SK-N-SH (cell line): ENCODE measurements around the gene CDKN2B-AS1.

ENCODE experiments used
- EP300 ChIP-seq, 2 experiments: IDR thresholded peaks; 2 replicates each; pipeline versions ENCODE4 v1.4.0 to v1.6.1; 2012; ENCODE audit warnings: borderline replicate concordance in 1 of 2, low read depth in 1 of 2, low read length in 1 of 2
- FOSL2 ChIP-seq: IDR thresholded peaks from 2 replicates; pipeline ENCODE4 v1.4.0; 2012; ENCODE audit warnings: low read depth, mild to moderate bottlenecking, moderate library complexity, borderline replicate concordance
- FOXJ3 ChIP-seq: sonication (generic); formaldehyde crosslinking; IDR thresholded peaks from 2 replicates; pipeline ENCODE4 v1.5.1; 2020; ENCODE audit warnings: mild to moderate bottlenecking, missing genetic modification reagents
- JUND ChIP-seq: IDR thresholded peaks from 2 replicates; pipeline ENCODE4 v1.4.0; 2012
- NFIC ChIP-seq: IDR thresholded peaks from 2 replicates; pipeline ENCODE4 v1.4.0; 2012; ENCODE audit warnings: borderline replicate concordance
- RFX5 ChIP-seq: IDR thresholded peaks from 2 replicates; pipeline ENCODE4 v1.6.1; 2012; ENCODE audit warnings: mild to moderate bottlenecking, improper control_type of control experiment, low read length
- RXRA ChIP-seq: IDR thresholded peaks from 2 replicates; pipeline ENCODE4 v1.4.0; 2012; ENCODE audit warnings: low read depth, mild to moderate bottlenecking, borderline replicate concordance
- SIN3A ChIP-seq: IDR thresholded peaks from 2 replicates; pipeline ENCODE4 v1.6.1; 2012; ENCODE audit warnings: low read depth, mild to moderate bottlenecking, low read length, moderate library complexity, borderline replicate concordance
- TAF1 ChIP-seq: IDR thresholded peaks from 2 replicates; pipeline ENCODE4 v1.6.1; 2012; ENCODE audit warnings: low read depth, mild to moderate bottlenecking, low read length, moderate library complexity, borderline replicate concordance
- TF ChIP-seq, protein P1 (sequence below): fragments of 200-600 bp; sonication (generic); IDR thresholded peaks from 2 replicates; pipeline ENCODE4 v1.6.1; 2017; ENCODE audit warnings: antibody characterized with exemption, mild to moderate bottlenecking, moderate library complexity
- TF ChIP-seq, protein P2 (sequence below): IDR thresholded peaks from 2 replicates; pipeline ENCODE4; 2012
- TF ChIP-seq, protein P3 (sequence below): IDR thresholded peaks from 2 replicates; pipeline ENCODE4 v1.4.0; 2012; ENCODE audit warnings: low read depth, borderline replicate concordance
- TF ChIP-seq, protein P4 (sequence below): IDR thresholded peaks from 2 replicates; pipeline ENCODE4 v1.6.1; 2012; ENCODE audit warnings: mild to moderate bottlenecking, low read depth, low read length, moderate library complexity

DNA sequence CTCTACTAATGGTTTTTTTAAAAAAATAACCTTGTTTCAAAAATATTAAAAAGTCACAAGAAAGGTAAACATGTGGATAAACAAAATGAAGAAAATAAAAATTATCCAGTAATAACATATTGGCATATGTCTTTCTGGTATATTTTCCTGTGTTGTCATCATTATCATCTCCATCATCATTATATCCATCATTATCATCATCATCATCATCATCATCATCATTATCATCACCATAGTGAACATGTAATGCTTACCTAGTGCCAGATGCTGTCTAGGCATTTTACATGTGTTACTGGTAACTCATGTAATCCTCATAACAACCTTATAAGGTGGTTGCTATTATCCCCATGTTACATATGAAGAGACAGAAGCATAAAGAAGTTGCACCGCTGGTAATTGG is 126.0 kb downstream of the CDKN2B-AS1 start:
- TF ChIP-seq TAF1, result no peak
- TF ChIP-seq, protein P1, sequence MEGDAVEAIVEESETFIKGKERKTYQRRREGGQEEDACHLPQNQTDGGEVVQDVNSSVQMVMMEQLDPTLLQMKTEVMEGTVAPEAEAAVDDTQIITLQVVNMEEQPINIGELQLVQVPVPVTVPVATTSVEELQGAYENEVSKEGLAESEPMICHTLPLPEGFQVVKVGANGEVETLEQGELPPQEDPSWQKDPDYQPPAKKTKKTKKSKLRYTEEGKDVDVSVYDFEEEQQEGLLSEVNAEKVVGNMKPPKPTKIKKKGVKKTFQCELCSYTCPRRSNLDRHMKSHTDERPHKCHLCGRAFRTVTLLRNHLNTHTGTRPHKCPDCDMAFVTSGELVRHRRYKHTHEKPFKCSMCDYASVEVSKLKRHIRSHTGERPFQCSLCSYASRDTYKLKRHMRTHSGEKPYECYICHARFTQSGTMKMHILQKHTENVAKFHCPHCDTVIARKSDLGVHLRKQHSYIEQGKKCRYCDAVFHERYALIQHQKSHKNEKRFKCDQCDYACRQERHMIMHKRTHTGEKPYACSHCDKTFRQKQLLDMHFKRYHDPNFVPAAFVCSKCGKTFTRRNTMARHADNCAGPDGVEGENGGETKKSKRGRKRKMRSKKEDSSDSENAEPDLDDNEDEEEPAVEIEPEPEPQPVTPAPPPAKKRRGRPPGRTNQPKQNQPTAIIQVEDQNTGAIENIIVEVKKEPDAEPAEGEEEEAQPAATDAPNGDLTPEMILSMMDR, result no peak
- TF ChIP-seq SIN3A, result no peak
- no peak for TF ChIP-seq FOSL2
- TF ChIP-seq, protein P2, sequence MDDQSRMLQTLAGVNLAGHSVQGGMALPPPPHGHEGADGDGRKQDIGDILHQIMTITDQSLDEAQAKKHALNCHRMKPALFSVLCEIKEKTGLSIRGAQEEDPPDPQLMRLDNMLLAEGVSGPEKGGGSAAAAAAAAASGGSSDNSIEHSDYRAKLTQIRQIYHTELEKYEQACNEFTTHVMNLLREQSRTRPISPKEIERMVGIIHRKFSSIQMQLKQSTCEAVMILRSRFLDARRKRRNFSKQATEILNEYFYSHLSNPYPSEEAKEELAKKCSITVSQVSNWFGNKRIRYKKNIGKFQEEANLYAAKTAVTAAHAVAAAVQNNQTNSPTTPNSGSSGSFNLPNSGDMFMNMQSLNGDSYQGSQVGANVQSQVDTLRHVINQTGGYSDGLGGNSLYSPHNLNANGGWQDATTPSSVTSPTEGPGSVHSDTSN, result no peak
- TF ChIP-seq EP300 (IDR thresholded peaks at IDR 0.05; ENCODE audit: borderline replicate concordance in 1 of 2, low read depth in 1 of 2, low read length in 1 of 2), result no peak
- TF ChIP-seq FOXJ3, result no peak
- TF ChIP-seq, protein P3, sequence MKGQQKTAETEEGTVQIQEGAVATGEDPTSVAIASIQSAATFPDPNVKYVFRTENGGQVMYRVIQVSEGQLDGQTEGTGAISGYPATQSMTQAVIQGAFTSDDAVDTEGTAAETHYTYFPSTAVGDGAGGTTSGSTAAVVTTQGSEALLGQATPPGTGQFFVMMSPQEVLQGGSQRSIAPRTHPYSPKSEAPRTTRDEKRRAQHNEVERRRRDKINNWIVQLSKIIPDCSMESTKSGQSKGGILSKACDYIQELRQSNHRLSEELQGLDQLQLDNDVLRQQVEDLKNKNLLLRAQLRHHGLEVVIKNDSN, result no peak
- no peak for TF ChIP-seq RFX5
- TF ChIP-seq, protein P4, sequence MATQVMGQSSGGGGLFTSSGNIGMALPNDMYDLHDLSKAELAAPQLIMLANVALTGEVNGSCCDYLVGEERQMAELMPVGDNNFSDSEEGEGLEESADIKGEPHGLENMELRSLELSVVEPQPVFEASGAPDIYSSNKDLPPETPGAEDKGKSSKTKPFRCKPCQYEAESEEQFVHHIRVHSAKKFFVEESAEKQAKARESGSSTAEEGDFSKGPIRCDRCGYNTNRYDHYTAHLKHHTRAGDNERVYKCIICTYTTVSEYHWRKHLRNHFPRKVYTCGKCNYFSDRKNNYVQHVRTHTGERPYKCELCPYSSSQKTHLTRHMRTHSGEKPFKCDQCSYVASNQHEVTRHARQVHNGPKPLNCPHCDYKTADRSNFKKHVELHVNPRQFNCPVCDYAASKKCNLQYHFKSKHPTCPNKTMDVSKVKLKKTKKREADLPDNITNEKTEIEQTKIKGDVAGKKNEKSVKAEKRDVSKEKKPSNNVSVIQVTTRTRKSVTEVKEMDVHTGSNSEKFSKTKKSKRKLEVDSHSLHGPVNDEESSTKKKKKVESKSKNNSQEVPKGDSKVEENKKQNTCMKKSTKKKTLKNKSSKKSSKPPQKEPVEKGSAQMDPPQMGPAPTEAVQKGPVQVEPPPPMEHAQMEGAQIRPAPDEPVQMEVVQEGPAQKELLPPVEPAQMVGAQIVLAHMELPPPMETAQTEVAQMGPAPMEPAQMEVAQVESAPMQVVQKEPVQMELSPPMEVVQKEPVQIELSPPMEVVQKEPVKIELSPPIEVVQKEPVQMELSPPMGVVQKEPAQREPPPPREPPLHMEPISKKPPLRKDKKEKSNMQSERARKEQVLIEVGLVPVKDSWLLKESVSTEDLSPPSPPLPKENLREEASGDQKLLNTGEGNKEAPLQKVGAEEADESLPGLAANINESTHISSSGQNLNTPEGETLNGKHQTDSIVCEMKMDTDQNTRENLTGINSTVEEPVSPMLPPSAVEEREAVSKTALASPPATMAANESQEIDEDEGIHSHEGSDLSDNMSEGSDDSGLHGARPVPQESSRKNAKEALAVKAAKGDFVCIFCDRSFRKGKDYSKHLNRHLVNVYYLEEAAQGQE, result no peak
- no peak for TF ChIP-seq RXRA
- TF ChIP-seq NFIC, result no peak
- no peak for TF ChIP-seq JUND
